Measurements from ENCODE around the gene MVD. TPM values are rescaled to one million over a fixed set of nuclear protein-coding genes. Genes with fewer than 3 reads are reported as not detected.

MVD gene
- total RNA-seq, 1 donor from 2014 or later = 71.8 TPM

DNA sequence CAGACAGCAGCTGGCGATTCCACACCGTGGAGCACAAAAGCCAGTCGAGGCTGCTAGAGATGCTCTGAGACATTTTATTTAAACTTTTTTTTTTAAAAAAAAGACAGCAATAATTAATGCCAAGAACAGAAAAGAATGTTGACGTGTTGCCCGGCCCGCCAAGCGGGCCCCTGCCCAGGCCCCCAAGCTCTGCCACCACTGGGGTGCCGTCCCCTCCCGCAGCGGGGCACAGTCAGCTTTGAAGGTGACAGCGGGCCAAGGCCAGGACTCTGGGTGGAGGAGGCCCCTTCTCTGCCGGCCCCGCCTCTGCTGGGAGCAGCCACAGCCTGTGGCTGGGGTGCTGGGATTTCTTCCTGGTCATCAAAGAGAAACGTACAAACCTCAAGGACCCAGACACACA, 33.5 kb upstream of the MVD start:
- no peak overlapping the region for H3K27ac ChIP-seq
- peaks cover 52% of the 10 kb centered on the region for H3K36me3 ChIP-seq
- no peak for DNase-seq
- peaks cover 7% of the 10 kb centered on the region for H3K27me3 ChIP-seq (ENCODE audit: low read depth)
- ATAC-seq = no peak
- H3K9me3 ChIP-seq = no peaks in the 10 kb centered on the region
- TF ChIP-seq, protein P1, sequence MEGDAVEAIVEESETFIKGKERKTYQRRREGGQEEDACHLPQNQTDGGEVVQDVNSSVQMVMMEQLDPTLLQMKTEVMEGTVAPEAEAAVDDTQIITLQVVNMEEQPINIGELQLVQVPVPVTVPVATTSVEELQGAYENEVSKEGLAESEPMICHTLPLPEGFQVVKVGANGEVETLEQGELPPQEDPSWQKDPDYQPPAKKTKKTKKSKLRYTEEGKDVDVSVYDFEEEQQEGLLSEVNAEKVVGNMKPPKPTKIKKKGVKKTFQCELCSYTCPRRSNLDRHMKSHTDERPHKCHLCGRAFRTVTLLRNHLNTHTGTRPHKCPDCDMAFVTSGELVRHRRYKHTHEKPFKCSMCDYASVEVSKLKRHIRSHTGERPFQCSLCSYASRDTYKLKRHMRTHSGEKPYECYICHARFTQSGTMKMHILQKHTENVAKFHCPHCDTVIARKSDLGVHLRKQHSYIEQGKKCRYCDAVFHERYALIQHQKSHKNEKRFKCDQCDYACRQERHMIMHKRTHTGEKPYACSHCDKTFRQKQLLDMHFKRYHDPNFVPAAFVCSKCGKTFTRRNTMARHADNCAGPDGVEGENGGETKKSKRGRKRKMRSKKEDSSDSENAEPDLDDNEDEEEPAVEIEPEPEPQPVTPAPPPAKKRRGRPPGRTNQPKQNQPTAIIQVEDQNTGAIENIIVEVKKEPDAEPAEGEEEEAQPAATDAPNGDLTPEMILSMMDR (IDR thresholded peaks at IDR 0.05) = no peak
- H3K4me1 ChIP-seq = peaks cover 46% of the 10 kb centered on the region
- H3K4me3 ChIP-seq = no peak overlapping the region
- intact Hi-C loops (cut with DNase I) = no loop called here

GRCh38 chr16:88695753-88696152, 32.9 kb upstream of the MVD start:
- ATAC-seq (no peak), DNase-seq (no peak)
- TF ChIP-seq, protein P1 (IDR thresholded peaks at IDR 0.05) = no peak
- H3K27ac ChIP-seq = no peak overlapping the region
- intact Hi-C loops (cut with DNase I) = no loop called here
- no peak overlapping the region for H3K4me3 ChIP-seq
- peaks cover 14% of the 10 kb centered on the region for H3K27me3 ChIP-seq (ENCODE audit: low read depth)
- no peaks in the 10 kb centered on the region for H3K9me3 ChIP-seq
- H3K4me1 ChIP-seq = peaks cover 46% of the 10 kb centered on the region
- H3K36me3 ChIP-seq = peaks cover 52% of the 10 kb centered on the region

GRCh38 chr16:88695218-88695617, 32.3 kb upstream of the MVD start:
- intact Hi-C loops (cut with DNase I) = no loop called here
- Histone ChIP-seq H3K9me3 (no peaks in the 10 kb centered on the region), H3K27me3 (ENCODE audit: low read depth) (peaks cover 16% of the 10 kb centered on the region), H3K27ac (no peak overlapping the region), H3K4me1 (peaks cover 41% of the 10 kb centered on the region), H3K36me3 (peaks cover 49% of the 10 kb centered on the region), H3K4me3 (no peak overlapping the region)
- DNase-seq = no peak
- TF ChIP-seq, protein P1 (IDR thresholded peaks at IDR 0.05) = no peak
- no peak for ATAC-seq

DNA sequence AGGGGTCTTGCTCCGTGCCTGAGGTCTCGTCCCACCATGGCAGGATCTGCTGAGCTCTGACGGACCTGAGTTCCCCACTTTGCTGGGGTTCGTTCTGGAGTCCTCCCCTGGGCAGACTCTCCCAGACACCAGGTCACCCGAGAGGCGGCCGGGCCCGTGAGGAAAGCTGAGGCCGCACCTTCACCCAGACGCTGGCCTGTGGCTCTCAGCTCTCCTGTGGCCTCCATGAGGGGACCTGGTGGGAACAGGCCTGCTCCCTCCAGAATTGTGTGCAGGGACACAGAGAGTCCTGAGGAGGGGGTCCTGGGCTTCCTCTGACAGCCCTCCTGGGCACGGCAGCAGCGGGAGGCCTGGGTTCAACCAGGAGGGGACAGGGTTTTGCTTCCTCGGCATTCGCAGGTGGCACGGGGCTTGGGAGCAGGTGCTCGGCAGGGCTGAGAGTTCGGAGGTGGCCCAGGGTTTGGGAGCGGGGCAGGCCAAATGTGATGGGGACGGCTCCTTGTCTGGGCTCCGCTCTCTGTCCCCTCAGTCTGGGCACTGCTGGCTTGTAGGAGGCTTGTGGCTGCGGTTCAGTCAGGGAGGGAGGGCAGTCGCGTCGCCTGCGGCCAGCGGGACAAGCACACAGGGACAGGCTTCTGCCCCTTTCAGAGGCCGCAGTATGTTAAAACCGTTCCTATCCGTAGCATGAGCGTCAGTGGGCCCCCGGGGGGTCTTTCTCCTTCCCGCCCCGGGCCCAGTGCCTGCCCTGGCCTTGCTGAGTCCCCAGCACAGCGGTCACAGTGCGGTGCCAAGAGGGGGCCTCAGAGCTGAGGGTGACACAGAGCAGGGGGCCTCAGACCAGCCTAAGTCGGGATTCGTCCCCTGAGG, 31.6 kb upstream of the MVD start:
- intact Hi-C loops (cut with DNase I) = no loop called here
- Histone ChIP-seq H3K27ac (no peak overlapping the region), H3K4me3 (no peak overlapping the region), H3K27me3 (ENCODE audit: low read depth) (peaks cover 18% of the 10 kb centered on the region), H3K4me1 (peaks cover 34% of the 10 kb centered on the region), H3K36me3 (peaks cover 41% of the 10 kb centered on the region), H3K9me3 (no peaks in the 10 kb centered on the region)
- TF ChIP-seq, protein P1 (IDR thresholded peaks at IDR 0.05) = no peak
- no peak for ATAC-seq
- peak; percentile 33 for DNase-seq

- Histone ChIP-seq H3K4me3 (no peak overlapping the region), H3K9me3 (no peaks in the 10 kb centered on the region), H3K36me3 (peaks cover 32% of the 10 kb centered on the region), H3K27me3 (ENCODE audit: low read depth) (peaks cover 21% of the 10 kb centered on the region), H3K4me1 (peaks cover 30% of the 10 kb centered on the region), H3K27ac (no peak overlapping the region)
- DNase-seq = peak; percentile 39
- intact Hi-C loops (cut with DNase I) = no loop called here
- TF ChIP-seq, protein P1 (IDR thresholded peaks at IDR 0.05) = no peak
- no peak for ATAC-seq
Observed at GRCh38 chr16:88693420-88694177, 30.7 kb upstream of the MVD start.

All from lower lobe of right lung (tissue), 2 donors.